Ovary (tissue), 3 donors: Measurements from ENCODE around the gene B3GALT4.

Experiments used
- CTCF ChIP-seq, 3 donors: fragments of 450-650 bp in 2 of 3; fragments of 200-600 bp in 1 of 3; IDR thresholded peaks; one replicate each; pipeline versions ENCODE4 v1.5.1 to v1.8.0; 2016 to 2022; ENCODE audit warnings: antibody characterized with exemption in 3 of 3, mild to moderate bottlenecking in 1 of 3
- EP300 ChIP-seq: sonication (generic); formaldehyde crosslinking; IDR thresholded peaks from one replicate; pipeline ENCODE4 v1.6.1; 2017; ENCODE audit warnings: antibody characterized with exemption
- donor health status: DM: no; HTN: no; CAD: no.

- TF ChIP-seq CTCF (IDR thresholded peaks at IDR 0.05), result no peak
- TF ChIP-seq EP300, result no peak
These were observed 43.0 kb downstream of the B3GALT4 start for GRCh38 chr6:33319939-33320314.
